ENCODE data around the gene SNX5.

The SNX5 gene

GRCh38 chr20:17936761-17937732 is 31.5 kb downstream of the SNX5 start:
- CTCF ChIA-PET, result interaction anchor here (0.7 kb wide), 1 partner anchor 401 kb away, joined by 3 read pairs; no protein-coding TSS in a partner anchor
- no peak for TF ChIP-seq TARDBP (IDR thresholded peaks at IDR 0.05)
- TF ChIP-seq ZNF384 (IDR thresholded peaks at IDR 0.05), result no peak
- no peak for TF ChIP-seq FOXA1 (IDR thresholded peaks at IDR 0.05)
- no peak for TF ChIP-seq ELF4 (IDR thresholded peaks at IDR 0.05)
- no peak for TF ChIP-seq SP1 (IDR thresholded peaks at IDR 0.05)
- no peak for TF ChIP-seq NFRKB (IDR thresholded peaks at IDR 0.05)
- TF ChIP-seq HDGF (IDR thresholded peaks at IDR 0.05; ENCODE audit: borderline replicate concordance), result no peak
- TF ChIP-seq LEF1 (IDR thresholded peaks at IDR 0.05; ENCODE audit: borderline replicate concordance), result no peak
- TF ChIP-seq PKNOX1 (IDR thresholded peaks at IDR 0.05), result no peak
- TF ChIP-seq FOXM1 (IDR thresholded peaks at IDR 0.05; ENCODE audit: borderline replicate concordance), result no peak
- no peak for TF ChIP-seq FOXK2 (IDR thresholded peaks at IDR 0.05)
- TF ChIP-seq SUZ12 (IDR thresholded peaks at IDR 0.05), result no peak
- no peak for TF ChIP-seq CTBP1 (IDR thresholded peaks at IDR 0.05; ENCODE audit: borderline replicate concordance)
- TF ChIP-seq BHLHE40 (IDR thresholded peaks at IDR 0.05; ENCODE audit: borderline replicate concordance), result no peak
- no peak for TF ChIP-seq L3MBTL2 (conservative IDR thresholded peaks at IDR 0.05)
- no peak for TF ChIP-seq ARNT (IDR thresholded peaks at IDR 0.05)
- no peak for DNase-seq (ENCODE audit: extremely low spot score)
- POLR2A ChIA-PET, result interaction anchor here (1.0 kb wide), 1 partner anchor 255 kb away, joined by 3 read pairs; the partner anchor contains the start of gene RRBP1

GRCh38 chr20:17936286-17936760 is 32.3 kb downstream of the SNX5 start:
- POLR2A ChIA-PET, result no interaction called here
- DNase-seq (ENCODE audit: extremely low spot score), result no peak

GRCh38 chr20:17935761-17936160 is 32.8 kb downstream of the SNX5 start:
- CTCF ChIA-PET, result no interaction called here
- POLR2A ChIA-PET, result no interaction called here
- no peak for TF ChIP-seq FOXK2 (IDR thresholded peaks at IDR 0.05)
- no peak for TF ChIP-seq PKNOX1 (IDR thresholded peaks at IDR 0.05)
- no peak for DNase-seq (ENCODE audit: extremely low spot score)

More at GRCh38 chr20:17936286-17936760, 32.3 kb downstream of the SNX5 start:
- CTCF ChIA-PET, result no interaction called here
- TF ChIP-seq TARDBP (IDR thresholded peaks at IDR 0.05) (no peak), SUZ12 (IDR thresholded peaks at IDR 0.05) (no peak), L3MBTL2 (conservative IDR thresholded peaks at IDR 0.05) (no peak), ARNT (IDR thresholded peaks at IDR 0.05) (no peak), ELF4 (IDR thresholded peaks at IDR 0.05) (no peak), LEF1 (IDR thresholded peaks at IDR 0.05; ENCODE audit: borderline replicate concordance) (no peak), FOXK2 (IDR thresholded peaks at IDR 0.05) (no peak), CTBP1 (IDR thresholded peaks at IDR 0.05; ENCODE audit: borderline replicate concordance) (no peak), ZNF384 (IDR thresholded peaks at IDR 0.05) (no peak), SP1 (IDR thresholded peaks at IDR 0.05) (no peak), HDGF (IDR thresholded peaks at IDR 0.05; ENCODE audit: borderline replicate concordance) (no peak), NFRKB (IDR thresholded peaks at IDR 0.05) (no peak), FOXA1 (IDR thresholded peaks at IDR 0.05) (no peak), FOXM1 (IDR thresholded peaks at IDR 0.05; ENCODE audit: borderline replicate concordance) (no peak), BHLHE40 (IDR thresholded peaks at IDR 0.05; ENCODE audit: borderline replicate concordance) (no peak), PKNOX1 (IDR thresholded peaks at IDR 0.05) (no peak)

GRCh38 chr20:17935186-17935585 is 33.4 kb downstream of the SNX5 start:
- DNase-seq (ENCODE audit: extremely low spot score), result no peak
- TF ChIP-seq ELF4 (IDR thresholded peaks at IDR 0.05), result no peak
- TF ChIP-seq FOXK2 (IDR thresholded peaks at IDR 0.05), result no peak
- no peak for TF ChIP-seq LEF1 (IDR thresholded peaks at IDR 0.05; ENCODE audit: borderline replicate concordance)
- no peak for TF ChIP-seq TARDBP (IDR thresholded peaks at IDR 0.05)
- no peak for TF ChIP-seq ARNT (IDR thresholded peaks at IDR 0.05)
- TF ChIP-seq SUZ12 (IDR thresholded peaks at IDR 0.05), result no peak
- TF ChIP-seq FOXM1 (IDR thresholded peaks at IDR 0.05; ENCODE audit: borderline replicate concordance), result no peak
- TF ChIP-seq FOXA1 (IDR thresholded peaks at IDR 0.05), result no peak
- POLR2A ChIA-PET, result no interaction called here
- CTCF ChIA-PET, result no interaction called here

- CTCF ChIA-PET, result no interaction called here
- POLR2A ChIA-PET, result no interaction called here
These were observed 34.3 kb downstream of the SNX5 start for GRCh38 chr20:17934141-17934862.

More at GRCh38 chr20:17934141-17934862, 34.3 kb downstream of the SNX5 start:
- TF ChIP-seq ZNF384 (IDR thresholded peaks at IDR 0.05) (no peak), FOXM1 (IDR thresholded peaks at IDR 0.05; ENCODE audit: borderline replicate concordance) (no peak), L3MBTL2 (conservative IDR thresholded peaks at IDR 0.05) (no peak), FOXK2 (IDR thresholded peaks at IDR 0.05) (no peak), NFRKB (IDR thresholded peaks at IDR 0.05) (no peak), TARDBP (IDR thresholded peaks at IDR 0.05) (no peak), SUZ12 (IDR thresholded peaks at IDR 0.05) (no peak), ARNT (IDR thresholded peaks at IDR 0.05) (no peak), SP1 (IDR thresholded peaks at IDR 0.05) (no peak), HDGF (IDR thresholded peaks at IDR 0.05; ENCODE audit: borderline replicate concordance) (no peak), FOXA1 (IDR thresholded peaks at IDR 0.05) (no peak), PKNOX1 (IDR thresholded peaks at IDR 0.05) (no peak), LEF1 (IDR thresholded peaks at IDR 0.05; ENCODE audit: borderline replicate concordance) (no peak), ELF4 (IDR thresholded peaks at IDR 0.05) (no peak), BHLHE40 (IDR thresholded peaks at IDR 0.05; ENCODE audit: borderline replicate concordance) (no peak), CTBP1 (IDR thresholded peaks at IDR 0.05; ENCODE audit: borderline replicate concordance) (no peak)
- DNase-seq (ENCODE audit: extremely low spot score), result no peak
